ENCODE results near the gene AZU1.
"Not testable (repeated sequence)": the region's sequence is repeated elsewhere in the genome, so short reads cannot be mapped to it uniquely, and the experiment has no call there.

Gene AZU1

DNA sequence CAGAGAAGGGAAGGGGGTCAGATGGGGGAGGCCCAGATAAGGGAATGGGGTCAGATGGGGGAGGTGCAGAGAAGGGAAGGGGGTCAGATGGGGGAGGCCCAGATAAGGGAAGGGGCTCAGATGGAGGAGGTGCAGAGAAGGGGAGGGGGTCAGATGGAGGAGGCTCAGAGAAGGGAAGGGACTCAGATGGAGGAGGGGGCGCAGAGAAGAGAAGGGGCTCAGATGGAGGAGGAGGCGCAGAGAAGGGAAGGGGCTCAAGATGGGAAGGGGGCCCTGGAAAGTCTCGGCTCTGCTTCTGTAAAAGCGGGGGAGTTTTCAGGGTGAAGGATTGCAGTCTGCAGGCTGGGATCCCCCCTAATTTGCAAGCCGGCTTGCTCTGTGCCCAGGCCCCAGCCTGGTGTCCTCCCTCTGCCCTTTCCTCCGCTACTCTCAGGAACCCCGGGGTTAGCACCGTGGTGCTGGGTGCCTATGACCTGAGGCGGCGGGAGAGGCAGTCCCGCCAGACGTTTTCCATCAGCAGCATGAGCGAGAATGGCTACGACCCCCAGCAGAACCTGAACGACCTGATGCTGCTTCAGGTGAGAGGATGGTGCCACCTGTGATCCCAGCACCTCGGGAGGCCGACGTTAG, 1.6 kb downstream of the AZU1 start:
- DNase-seq (ENCODE audit: low read depth in 2 of 2): no peak

DNA sequence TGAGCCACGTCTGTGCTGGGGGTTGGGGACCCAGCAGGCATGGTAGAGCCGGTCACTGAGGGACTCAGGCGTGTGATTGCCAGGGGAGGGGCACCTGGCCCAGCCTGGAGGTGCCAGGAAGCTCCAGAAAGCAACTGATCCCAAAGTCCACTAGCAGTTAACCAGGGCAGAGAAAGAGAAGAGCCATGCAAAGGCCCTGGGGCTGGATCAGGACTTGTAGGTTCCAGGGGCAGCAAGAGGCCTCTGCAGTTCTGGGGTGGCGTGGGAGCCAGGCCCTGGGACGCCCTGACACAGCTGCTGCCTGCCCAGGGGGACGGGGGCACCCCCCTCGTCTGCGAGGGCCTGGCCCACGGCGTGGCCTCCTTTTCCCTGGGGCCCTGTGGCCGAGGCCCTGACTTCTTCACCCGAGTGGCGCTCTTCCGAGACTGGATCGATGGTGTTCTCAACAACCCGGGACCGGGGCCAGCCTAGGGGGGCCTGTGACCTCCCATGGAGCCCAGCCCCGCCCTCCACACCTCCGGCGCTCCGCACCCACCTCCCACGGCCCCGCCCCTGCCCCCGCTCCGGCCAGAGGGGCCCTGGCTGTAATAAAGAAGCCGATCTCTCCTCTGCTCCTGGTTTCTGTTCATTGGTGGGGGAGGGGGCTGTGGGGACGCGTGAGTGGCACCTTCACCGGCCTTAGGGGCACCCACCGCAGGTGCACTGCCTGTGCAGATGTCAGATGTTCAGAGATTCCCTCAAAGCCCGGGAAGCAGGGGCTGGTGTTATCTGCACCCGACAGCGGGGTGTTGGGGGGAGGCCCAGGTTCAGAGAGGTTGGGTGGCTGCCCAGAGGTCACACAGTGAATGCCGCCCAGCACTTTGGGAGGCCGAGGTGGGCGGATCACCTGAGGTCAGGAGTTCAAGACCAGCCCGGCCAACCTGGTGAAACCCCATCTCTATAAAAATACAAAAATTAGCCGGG, 4.1 kb downstream of the AZU1 start:
- DNase-seq (ENCODE audit: low read depth in 2 of 2): no peak

DNA sequence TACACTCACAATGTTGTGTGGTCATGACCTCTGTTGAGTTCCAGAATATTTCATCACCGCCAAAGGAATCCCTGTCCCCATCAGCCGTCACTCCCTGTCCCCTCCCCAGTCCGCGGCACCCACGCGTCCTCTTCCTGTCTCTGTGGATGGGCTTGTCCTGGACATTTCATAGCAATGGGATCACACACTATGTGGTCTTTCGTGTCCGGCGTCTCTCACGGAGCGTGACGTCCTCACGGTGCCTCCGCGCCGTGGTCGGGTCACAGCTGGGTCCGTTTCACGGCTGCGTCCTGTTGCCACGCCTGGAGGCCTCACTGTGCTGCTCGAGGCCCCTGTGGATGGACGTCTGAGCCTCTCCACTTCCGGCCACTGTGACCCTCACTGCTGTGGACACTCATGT, 6.6 kb downstream of the AZU1 start:
- no peak for DNase-seq (ENCODE audit: low read depth in 2 of 2)

- no peak for DNase-seq (ENCODE audit: low read depth in 2 of 2)
Observed at GRCh38 chr19:835210-835810, 7.7 kb downstream of the AZU1 start.

GRCh38 chr19:840519-841206, 13.0 kb downstream of the AZU1 start, which contains the start of gene PRTN3:
Gene PRTN3, plus strand, starts transcription at chr19:840999. Its CDS starts 10 bp downstream, at chr19:841009.
- DNase-seq (ENCODE audit: low read depth in 2 of 2): no peak

DNA sequence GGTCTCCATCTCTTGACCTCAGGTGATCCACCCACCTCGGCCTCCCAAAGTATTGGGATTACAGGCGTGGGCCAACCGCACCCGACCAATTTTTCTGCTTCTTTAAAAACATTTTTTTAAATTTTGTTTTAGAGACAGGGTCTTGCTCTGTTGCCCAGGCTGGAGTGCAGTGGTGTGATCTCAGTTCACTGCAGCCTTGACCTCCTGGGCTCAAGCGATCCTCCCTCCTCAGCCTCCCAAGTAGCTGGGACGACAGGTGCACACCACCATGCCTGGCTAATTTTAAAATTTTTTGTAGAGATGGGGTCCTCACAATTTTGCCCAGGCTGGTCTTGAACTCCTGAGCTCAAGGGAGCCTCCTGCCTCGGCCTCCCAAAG, 15.2 kb downstream of the AZU1 start:
- not testable (repeated sequence) for DNase-seq (ENCODE audit: low read depth in 2 of 2)

GRCh38 chr19:843180-843835, 15.7 kb downstream of the AZU1 start:
- DNase-seq (ENCODE audit: low read depth in 2 of 2): no peak

GRCh38 chr19:843836-844545, 16.4 kb downstream of the AZU1 start:
- no peak for DNase-seq (ENCODE audit: low read depth in 2 of 2)

DNA sequence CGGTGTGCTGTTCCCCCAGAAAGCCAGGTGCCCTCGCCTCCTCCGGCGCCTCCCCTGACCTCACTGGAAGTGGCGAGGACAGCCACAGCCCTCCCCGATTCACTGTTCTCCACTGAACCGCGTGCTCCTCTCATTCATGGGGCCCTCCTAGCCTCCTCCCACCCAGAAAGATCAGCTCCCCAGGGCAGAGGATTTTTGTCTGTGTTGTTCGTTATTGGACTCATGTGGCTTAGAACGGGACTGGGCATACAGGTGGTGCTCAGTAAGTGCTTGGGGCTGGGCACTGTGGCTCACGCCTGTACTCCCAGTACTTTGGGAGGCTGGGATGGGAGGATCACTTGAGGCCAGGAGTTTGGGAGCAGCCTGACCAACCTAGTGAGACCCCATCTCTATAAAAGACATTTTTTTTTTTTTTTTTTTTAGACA, 16.9 kb downstream of the AZU1 start:
- DNase-seq (ENCODE audit: low read depth in 2 of 2): no peak

DNA sequence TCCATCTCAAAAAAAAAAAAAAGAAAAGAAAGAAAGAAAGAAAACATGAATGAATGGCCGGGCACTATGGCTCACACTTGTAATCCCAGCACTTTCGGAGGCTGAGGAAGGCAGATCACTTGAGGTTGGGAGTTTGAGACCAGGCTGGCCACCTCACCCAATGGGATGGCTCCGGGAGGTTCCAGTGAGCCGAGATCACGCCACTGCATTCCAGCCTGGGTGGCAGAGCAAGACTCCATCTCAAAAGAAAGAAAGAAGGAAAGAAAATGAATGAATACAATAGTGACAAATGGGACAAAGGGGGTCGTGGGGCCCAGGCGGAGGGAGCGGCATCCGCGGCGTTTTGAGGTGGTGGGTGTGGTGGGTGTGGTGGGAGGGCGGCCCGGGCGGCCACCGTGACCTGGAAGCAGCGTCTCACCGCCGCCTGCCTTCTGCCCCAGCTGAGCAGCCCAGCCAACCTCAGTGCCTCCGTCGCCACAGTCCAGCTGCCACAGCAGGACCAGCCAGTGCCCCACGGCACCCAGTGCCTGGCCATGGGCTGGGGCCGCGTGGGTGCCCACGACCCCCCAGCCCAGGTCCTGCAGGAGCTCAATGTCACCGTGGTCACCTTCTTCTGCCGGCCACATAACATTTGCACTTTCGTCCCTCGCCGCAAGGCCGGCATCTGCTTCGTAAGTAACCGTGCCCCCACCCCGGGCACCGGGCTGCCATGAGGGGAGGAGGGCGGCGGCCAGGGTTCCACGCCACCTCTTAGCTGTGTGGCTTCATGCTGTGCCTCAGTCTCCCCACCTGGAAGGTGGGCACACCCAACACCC, 18.3 kb downstream of the AZU1 start:
- no peak for DNase-seq (ENCODE audit: low read depth in 2 of 2)

GRCh38 chr19:848386-848921, 20.8 kb downstream of the AZU1 start:
- DNase-seq (ENCODE audit: low read depth in 2 of 2): no peak

DNA sequence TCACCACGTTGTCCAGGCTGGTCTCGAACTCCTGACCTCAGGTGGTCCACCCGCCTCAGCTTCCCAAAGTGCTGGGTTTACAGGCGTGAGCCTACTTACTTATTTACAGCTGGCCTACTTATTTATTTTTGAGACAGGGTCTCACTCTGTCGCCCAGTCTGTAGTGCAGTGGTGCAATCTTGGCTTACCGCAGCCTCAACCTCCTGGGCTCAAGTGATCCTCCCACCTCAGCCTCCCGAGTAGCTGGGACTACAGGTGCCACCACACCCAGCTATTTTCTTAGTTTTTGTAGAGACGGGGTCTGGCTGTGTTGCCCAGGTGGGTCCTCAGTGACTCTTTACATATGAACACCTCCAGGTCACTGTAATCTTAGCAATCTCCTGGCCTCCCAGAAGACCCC, 21.6 kb downstream of the AZU1 start:
- DNase-seq (ENCODE audit: low read depth in 2 of 2): not testable (repeated sequence)

DNA sequence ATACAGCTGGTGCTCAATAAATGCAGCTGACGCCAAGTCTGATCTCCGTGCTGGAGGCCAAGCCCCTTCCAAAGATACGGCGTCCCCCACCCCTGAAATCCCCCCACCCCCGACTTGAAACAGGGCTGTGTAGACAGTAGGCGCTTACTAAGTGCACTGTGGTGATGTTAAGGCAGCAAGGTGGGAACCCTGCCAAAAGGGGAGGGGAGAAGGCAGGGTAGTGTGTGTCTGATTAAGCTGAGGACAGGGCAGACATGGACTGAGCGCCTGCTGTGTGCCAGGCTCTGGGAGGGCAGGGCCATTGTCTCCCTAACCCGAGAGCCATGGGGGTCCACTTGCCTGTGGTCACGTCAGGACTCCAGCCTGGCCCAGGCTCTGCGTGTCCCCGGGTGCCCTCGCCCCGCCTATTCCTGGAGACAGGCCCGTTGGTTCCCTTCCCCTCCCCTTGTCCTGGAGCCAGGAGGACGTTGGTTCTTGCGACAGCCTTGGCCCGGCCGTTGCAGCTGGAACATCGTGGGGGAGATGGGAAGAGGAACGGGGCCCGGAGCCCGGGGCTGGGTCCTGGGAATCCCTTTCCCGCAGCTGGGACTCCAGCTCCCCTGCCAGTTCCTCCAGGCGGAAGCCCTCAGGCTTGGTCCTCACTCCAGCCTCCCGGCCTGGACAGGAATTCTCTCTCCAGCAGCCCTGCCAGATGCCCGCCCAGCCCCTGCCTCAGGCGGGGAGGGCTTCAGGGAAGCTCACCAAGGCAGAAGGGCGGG, 22.8 kb downstream of the AZU1 start:
- DNase-seq (ENCODE audit: low read depth in 2 of 2): no peak

DNA sequence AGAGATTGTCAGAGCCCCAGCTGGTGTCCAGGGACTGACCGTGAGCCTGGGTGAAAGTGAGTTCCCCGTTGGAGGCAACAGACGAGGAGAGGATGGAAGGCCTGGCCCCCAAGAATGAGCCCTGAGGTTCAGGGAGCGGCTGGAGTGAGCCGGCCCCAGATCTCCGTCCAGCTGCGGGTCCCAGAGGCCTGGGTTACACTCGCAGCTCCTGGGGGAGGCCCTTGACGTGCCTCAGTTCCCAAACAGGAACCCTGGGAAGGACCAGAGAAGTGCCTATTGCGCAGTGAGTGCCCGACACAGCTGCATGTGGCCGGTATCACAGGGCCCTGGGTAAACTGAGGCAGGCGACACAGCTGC, 23.3 kb downstream of the AZU1 start:
- DNase-seq (ENCODE audit: low read depth in 2 of 2): no peak

GRCh38 chr19:852136-853013, 24.7 kb downstream of the AZU1 start, which contains the start of gene ELANE:
Gene ELANE, plus strand, starts transcription at chr19:852303. Its CDS starts 26 bp downstream, at chr19:852329.
- DNase-seq (ENCODE audit: low read depth in 2 of 2): no peak

- DNase-seq (ENCODE audit: low read depth in 2 of 2): no peak
Observed at GRCh38 chr19:853014-853585, 25.5 kb downstream of the AZU1 start.

GRCh38 chr19:853614-854220, 26.1 kb downstream of the AZU1 start:
- not testable (repeated sequence) for DNase-seq (ENCODE audit: low read depth in 2 of 2)
